ENCODE data around the gene HOXB9.

DNA sequence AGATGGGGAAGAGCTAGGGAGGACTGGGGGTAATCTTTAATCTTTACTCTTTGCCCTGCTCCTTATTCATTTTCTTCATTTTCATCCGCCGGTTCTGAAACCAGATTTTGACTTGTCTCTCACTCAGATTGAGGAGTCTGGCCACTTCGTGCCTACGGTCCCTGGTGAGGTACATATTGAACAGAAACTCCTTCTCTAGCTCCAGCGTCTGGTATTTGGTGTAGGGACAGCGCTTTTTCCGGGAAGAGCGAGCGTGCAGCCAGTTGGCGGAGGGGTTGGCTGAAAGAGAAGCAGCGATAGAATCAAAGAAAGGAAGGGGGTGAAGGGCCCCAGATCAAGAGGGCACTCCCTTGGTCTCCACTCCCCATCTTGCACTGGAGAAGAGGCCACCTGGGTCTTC lies 3.3 kb downstream of the HOXB9 start:
- TF ChIP-seq, protein P1, sequence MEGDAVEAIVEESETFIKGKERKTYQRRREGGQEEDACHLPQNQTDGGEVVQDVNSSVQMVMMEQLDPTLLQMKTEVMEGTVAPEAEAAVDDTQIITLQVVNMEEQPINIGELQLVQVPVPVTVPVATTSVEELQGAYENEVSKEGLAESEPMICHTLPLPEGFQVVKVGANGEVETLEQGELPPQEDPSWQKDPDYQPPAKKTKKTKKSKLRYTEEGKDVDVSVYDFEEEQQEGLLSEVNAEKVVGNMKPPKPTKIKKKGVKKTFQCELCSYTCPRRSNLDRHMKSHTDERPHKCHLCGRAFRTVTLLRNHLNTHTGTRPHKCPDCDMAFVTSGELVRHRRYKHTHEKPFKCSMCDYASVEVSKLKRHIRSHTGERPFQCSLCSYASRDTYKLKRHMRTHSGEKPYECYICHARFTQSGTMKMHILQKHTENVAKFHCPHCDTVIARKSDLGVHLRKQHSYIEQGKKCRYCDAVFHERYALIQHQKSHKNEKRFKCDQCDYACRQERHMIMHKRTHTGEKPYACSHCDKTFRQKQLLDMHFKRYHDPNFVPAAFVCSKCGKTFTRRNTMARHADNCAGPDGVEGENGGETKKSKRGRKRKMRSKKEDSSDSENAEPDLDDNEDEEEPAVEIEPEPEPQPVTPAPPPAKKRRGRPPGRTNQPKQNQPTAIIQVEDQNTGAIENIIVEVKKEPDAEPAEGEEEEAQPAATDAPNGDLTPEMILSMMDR (IDR thresholded peaks at IDR 0.05), result no peak
- TF ChIP-seq POLR2A (IDR thresholded peaks at IDR 0.05), result no peak
